ENCODE results near the gene TMEM135. TPM values are rescaled to one million over a fixed set of nuclear protein-coding genes. Genes with fewer than 3 reads are reported as not detected.

The TMEM135 gene
- total RNA-seq, 2 experiments from 2014 or later: 14.1 to 15.6 TPM

- H3K27ac ChIP-seq (ENCODE audit: low read depth in 1 of 2, low read length in 2 of 2): no peak overlapping the region
- no peaks in the 10 kb centered on the region for H3K4me1 ChIP-seq (ENCODE audit: insufficient read depth, low read length)
- DNase-seq: no peak
- Mint-ChIP-seq H3K4me3 (no peak overlapping the region), H3K9me3 (peaks cover 8% of the 10 kb centered on the region), H3K27ac (no peak overlapping the region), H3K4me1 (ENCODE audit: low read depth) (peaks cover 10% of the 10 kb centered on the region), H3K27me3 (no peaks in the 10 kb centered on the region), H3K36me3 (ENCODE audit: low read depth) (peaks cover 43% of the 10 kb centered on the region)
- ATAC-seq (ENCODE audit: poor library complexity): no peak
- TF ChIP-seq, protein P1, sequence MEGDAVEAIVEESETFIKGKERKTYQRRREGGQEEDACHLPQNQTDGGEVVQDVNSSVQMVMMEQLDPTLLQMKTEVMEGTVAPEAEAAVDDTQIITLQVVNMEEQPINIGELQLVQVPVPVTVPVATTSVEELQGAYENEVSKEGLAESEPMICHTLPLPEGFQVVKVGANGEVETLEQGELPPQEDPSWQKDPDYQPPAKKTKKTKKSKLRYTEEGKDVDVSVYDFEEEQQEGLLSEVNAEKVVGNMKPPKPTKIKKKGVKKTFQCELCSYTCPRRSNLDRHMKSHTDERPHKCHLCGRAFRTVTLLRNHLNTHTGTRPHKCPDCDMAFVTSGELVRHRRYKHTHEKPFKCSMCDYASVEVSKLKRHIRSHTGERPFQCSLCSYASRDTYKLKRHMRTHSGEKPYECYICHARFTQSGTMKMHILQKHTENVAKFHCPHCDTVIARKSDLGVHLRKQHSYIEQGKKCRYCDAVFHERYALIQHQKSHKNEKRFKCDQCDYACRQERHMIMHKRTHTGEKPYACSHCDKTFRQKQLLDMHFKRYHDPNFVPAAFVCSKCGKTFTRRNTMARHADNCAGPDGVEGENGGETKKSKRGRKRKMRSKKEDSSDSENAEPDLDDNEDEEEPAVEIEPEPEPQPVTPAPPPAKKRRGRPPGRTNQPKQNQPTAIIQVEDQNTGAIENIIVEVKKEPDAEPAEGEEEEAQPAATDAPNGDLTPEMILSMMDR (IDR thresholded peaks at IDR 0.05): no peak
- POLR2A ChIA-PET: no interaction called here
- H3K27me3 ChIP-seq (ENCODE audit: control insufficient read depth in 1 of 2, insufficient read depth in 2 of 2, low read length in 2 of 2): no peaks in the 10 kb centered on the region
- H3K9me3 ChIP-seq (ENCODE audit: control insufficient read depth in 1 of 2, insufficient read depth in 1 of 2, low read length in 2 of 2): peaks cover 7% of the 10 kb centered on the region in 2 experiments
- no peak overlapping the region for H3K4me3 ChIP-seq (ENCODE audit: low read length)
- H3K36me3 ChIP-seq (ENCODE audit: insufficient read depth, low read length): no peaks in the 10 kb centered on the region
- intact Hi-C loops (cut with DNase I, micrococcal nuclease): no loop called here
- CTCF ChIA-PET: no interaction called here
These were observed 98.5 kb downstream of the TMEM135 start for GRCh38 chr11:87136236-87136635.

DNA sequence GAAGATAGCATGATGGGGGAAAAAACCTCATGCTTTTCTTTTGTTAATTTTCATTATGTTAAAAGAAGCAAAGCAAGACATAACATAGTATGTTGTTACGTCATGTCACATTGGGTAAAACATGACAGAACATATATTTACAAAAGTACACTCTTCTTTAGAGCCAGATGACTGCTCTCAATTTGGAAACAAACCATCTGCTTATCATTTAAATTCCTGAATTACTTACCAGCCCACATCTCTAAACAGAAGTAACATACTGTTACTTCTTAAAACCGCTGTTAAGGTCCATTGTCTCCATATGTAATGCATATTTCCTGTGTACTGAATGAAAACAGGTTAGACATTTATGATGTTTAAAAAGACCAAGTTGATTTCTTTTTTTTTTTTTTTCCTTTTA, 100.0 kb downstream of the TMEM135 start:
- no peak overlapping the region for H3K4me3 Mint-ChIP-seq
- Histone ChIP-seq H3K4me1 (ENCODE audit: insufficient read depth, low read length) (no peaks in the 10 kb centered on the region), H3K36me3 (ENCODE audit: insufficient read depth, low read length) (no peaks in the 10 kb centered on the region), H3K4me3 (ENCODE audit: low read length) (no peak overlapping the region), H3K9me3 (ENCODE audit: control insufficient read depth in 1 of 2, insufficient read depth in 1 of 2, low read length in 2 of 2) (peaks cover 7% of the 10 kb centered on the region in 2 experiments), H3K27me3 (ENCODE audit: control insufficient read depth in 1 of 2, insufficient read depth in 2 of 2, low read length in 2 of 2) (no peaks in the 10 kb centered on the region), H3K27ac (ENCODE audit: low read depth in 1 of 2, low read length in 2 of 2) (no peak overlapping the region)
- CTCF ChIA-PET: interaction anchor here (0.8 kb wide), 1 partner anchor 10 kb away, joined by 3 read pairs; no protein-coding TSS in a partner anchor
- POLR2A ChIA-PET: no interaction called here
- TF ChIP-seq, protein P1 (IDR thresholded peaks at IDR 0.05): no peak
- H3K4me1 Mint-ChIP-seq (ENCODE audit: low read depth): peaks cover 18% of the 10 kb centered on the region
- no peaks in the 10 kb centered on the region for H3K27me3 Mint-ChIP-seq
- no peak for ATAC-seq (ENCODE audit: poor library complexity)
- peaks cover 8% of the 10 kb centered on the region for H3K9me3 Mint-ChIP-seq
- intact Hi-C loops (cut with DNase I, micrococcal nuclease): no loop called here
- no peak for DNase-seq
- H3K36me3 Mint-ChIP-seq (ENCODE audit: low read depth): peaks cover 43% of the 10 kb centered on the region
- H3K27ac Mint-ChIP-seq: no peak overlapping the region

DNA sequence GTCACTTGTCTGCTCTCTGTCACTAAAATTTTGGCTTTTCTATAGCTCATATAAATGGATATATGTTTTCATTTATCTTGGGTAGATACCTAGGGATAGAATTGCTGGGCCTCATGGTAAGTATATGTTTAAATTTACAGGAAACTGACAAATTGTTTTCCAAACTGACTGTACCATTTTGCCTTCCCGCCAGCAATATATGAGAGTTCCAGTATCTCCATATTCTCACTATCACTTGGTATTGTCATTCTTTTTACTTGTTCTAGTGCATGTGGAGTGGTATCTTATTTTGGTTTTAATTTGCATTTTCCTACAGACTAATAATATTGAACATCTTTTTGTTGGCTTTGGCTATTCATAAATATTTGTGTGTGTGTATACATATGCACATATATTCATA, 101.7 kb downstream of the TMEM135 start:
- Mint-ChIP-seq H3K36me3 (ENCODE audit: low read depth) (peaks cover 36% of the 10 kb centered on the region), H3K4me1 (ENCODE audit: low read depth) (peaks cover 29% of the 10 kb centered on the region), H3K27ac (no peak overlapping the region), H3K9me3 (peaks cover 8% of the 10 kb centered on the region), H3K27me3 (no peaks in the 10 kb centered on the region), H3K4me3 (no peak overlapping the region)
- intact Hi-C loops (cut with DNase I, micrococcal nuclease): no loop called here
- peaks cover 7% of the 10 kb centered on the region in 2 experiments for H3K9me3 ChIP-seq (ENCODE audit: control insufficient read depth in 1 of 2, insufficient read depth in 1 of 2, low read length in 2 of 2)
- no peak for ATAC-seq (ENCODE audit: poor library complexity)
- H3K27me3 ChIP-seq (ENCODE audit: control insufficient read depth in 1 of 2, insufficient read depth in 2 of 2, low read length in 2 of 2): no peaks in the 10 kb centered on the region
- ChIA-PET CTCF (no interaction called here), POLR2A (no interaction called here)
- H3K36me3 ChIP-seq (ENCODE audit: insufficient read depth, low read length): no peaks in the 10 kb centered on the region
- TF ChIP-seq, protein P1 (IDR thresholded peaks at IDR 0.05): no peak
- no peak overlapping the region for H3K4me3 ChIP-seq (ENCODE audit: low read length)
- H3K27ac ChIP-seq (ENCODE audit: low read depth in 1 of 2, low read length in 2 of 2): no peak overlapping the region
- no peaks in the 10 kb centered on the region for H3K4me1 ChIP-seq (ENCODE audit: insufficient read depth, low read length)
- DNase-seq: no peak
